Measurements from ENCODE around the gene MAP2K7.
A peak's percentile ranks its signal among the peaks of the same experiment; 100 is the strongest.
"Not testable (repeated sequence)": the region's sequence is repeated elsewhere in the genome, so short reads cannot be mapped to it uniquely, and the experiment has no call there.

The MAP2K7 gene

DNA sequence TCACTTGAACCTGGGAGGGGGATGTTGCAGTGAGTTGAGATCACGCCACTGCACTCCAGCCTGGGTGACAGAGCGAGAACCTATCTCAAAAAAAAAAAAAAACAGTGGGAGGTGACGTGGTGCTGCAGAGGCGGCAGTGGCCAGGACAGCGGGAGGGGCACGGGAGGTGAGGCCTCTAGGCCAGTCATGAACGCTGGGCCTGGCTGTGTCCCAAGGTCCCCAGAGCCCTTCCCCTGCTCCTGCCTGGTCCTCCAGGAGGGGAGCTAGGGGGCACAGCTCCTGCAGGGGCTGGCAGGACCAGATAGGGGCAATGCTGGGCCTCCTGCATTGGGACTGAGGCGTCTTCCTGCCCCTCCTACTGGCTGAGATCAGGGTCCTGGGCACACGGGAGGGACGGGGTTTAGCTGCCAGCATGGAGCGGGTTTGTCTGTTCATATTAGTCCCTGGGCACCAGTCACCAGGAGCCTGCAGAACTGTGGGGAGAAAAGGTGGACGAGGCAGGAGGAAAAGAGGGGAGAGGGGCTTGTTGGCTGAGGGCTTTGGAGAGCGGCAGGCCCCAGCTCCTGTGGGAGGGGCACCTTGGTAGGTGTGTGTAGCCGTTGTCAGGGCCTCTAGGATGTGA, 4.5 kb downstream of the MAP2K7 start:
- no peak for DNase-seq (ENCODE audit: low read depth)

- no peak for DNase-seq (ENCODE audit: low read depth)
Observed at GRCh38 chr19:7908742-7909461, 5.2 kb downstream of the MAP2K7 start.

DNA sequence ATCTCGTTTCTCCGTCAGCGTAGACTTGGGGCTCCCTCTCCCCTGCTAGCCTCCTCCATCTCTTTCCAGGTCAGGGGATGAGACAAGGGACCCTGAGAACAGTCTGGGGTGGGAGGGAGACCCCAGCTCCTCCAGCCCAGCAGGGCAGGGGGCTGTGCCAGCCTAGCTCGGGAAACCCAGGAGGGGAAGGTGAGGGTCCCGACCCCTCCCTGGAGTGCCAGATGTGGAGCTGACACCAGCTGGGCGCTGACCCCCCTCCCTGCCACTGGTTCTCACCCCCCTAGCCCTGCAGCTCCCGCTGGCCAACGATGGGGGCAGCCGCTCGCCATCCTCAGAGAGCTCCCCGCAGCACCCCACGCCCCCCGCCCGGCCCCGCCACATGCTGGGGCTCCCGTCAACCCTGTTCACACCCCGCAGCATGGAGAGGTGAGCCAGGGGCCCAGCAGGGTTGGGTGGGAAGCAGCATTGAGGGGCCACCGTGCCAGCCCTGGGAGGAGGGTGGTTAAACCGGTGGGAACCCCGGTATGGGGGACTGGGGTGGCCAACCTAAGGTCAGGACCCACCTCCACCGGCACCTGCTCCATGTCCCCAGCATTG, 5.9 kb downstream of the MAP2K7 start:
- no peak for DNase-seq (ENCODE audit: low read depth)

DNA sequence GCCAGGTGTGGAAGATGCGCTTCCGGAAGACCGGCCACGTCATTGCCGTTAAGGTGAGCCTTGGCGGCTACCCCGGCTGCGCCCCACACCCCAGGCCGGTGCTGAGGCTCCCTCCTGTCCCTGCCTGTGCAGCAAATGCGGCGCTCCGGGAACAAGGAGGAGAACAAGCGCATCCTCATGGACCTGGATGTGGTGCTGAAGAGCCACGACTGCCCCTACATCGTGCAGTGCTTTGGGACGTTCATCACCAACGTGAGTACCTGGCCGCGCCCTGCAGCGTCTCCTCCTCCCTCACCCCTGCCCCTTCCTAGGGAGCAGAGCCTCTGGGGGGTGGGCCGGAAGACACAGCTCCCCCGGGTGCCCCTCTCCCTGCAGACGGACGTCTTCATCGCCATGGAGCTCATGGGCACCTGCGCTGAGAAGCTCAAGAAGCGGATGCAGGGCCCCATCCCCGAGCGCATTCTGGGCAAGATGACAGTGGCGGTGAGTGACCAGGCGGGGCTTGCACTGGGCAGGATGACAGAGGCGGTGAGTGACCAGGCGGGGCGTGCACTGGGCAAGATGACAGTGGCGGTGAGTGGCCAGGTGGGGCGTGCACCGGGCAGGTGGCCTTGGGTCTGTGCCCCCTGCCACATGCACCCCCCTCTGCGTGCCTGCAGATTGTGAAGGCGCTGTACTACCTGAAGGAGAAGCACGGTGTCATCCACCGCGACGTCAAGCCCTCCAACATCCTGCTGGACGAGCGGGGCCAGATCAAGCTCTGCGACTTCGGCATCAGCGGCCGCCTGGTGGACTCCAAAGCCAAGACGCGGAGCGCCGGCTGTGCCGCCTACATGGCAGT, 6.9 kb downstream of the MAP2K7 start:
- DNase-seq (ENCODE audit: low read depth): no peak

DNA sequence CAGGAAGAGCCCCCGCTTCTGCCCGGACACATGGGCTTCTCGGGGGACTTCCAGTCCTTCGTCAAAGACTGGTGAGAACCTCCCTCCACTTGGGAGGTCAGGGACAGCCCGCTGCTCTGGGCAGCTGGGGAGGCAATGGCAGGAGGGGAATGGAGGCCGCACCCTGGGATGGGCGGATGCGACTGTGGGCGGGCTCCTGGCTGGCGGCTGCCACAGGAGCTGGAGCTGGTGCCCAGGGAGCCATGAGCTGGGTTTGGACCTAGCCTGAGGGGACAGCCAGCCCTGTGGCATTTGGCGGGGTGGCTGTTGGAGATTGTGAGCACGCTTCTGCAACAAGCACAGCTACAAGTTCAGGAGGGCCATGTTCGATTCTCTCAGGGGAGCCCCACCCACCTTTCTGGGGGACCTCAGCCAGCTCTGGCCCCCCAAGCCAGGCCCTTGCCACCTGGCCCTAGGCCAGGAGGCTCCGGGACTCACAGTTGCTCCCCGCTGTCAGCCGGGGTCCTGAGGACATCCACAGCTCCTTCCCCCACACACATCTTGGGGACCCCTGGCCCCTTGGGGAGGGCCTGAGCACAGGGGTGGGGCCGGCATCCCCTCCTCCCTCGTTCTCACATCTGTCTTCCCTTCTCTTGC, 7.9 kb downstream of the MAP2K7 start:
- no peak for DNase-seq (ENCODE audit: low read depth)

GRCh38 chr19:7912144-7912696, 8.5 kb downstream of the MAP2K7 start:
- DNase-seq (ENCODE audit: low read depth): no peak

GRCh38 chr19:7912697-7913564, 9.3 kb downstream of the MAP2K7 start:
- DNase-seq (ENCODE audit: low read depth): no peak

- no peak for DNase-seq (ENCODE audit: low read depth)
Observed at GRCh38 chr19:7913652-7914051, 10.0 kb downstream of the MAP2K7 start.

- no peak for DNase-seq (ENCODE audit: low read depth)
Observed at GRCh38 chr19:7914099-7914498, 10.4 kb downstream of the MAP2K7 start.

- no peak for DNase-seq (ENCODE audit: low read depth)
Observed at GRCh38 chr19:7914598-7915045, 10.9 kb downstream of the MAP2K7 start, which contains the start of gene TGFBR3L. Gene TGFBR3L (plus strand): TSS chr19:7914830.

DNA sequence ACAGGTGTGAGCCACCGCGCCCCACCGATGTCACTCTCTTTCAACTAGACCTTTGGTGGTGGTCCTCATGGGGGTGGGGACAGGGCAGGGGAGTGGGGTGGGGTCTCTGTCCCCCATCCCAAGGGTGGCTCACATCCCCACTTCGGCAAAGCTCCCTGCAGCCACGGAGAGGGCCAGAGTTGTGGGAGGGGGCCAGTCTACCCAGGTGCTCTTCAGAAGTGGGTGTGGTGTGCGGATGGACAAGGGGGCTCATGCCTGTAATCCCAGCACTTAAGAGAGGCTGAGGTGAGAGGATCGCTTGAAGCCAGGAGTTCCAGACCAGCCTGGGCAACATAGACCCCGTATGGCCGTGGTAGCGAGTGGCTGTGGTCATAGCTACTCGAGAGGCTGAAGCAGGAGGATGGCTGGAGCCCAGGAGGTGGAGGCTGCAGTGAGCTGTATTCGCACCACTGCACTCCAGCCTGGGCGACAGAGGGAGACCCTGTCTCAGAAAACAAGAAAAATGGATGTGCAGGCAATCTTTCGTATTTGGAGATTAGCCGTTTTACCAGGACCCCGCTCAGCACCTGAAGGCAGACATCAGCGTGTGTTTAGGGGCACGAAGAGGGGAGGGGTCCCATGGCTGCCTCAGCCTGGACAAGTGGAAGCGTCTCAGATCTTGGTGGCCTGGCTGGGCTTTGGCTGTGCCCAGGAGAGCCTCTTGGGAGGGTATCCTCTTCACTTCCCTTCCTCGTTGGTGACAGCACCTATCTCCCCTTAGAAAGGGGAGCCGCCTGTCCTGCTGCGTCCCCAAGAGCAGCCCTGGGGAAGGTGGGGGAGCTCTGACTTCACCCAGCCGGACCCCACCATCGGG, 11.8 kb downstream of the MAP2K7 start:
- DNase-seq (ENCODE audit: low read depth): no peak

GRCh38 chr19:7916103-7916954, 12.7 kb downstream of the MAP2K7 start:
- peak; percentile 38 for DNase-seq (ENCODE audit: low read depth)

DNA sequence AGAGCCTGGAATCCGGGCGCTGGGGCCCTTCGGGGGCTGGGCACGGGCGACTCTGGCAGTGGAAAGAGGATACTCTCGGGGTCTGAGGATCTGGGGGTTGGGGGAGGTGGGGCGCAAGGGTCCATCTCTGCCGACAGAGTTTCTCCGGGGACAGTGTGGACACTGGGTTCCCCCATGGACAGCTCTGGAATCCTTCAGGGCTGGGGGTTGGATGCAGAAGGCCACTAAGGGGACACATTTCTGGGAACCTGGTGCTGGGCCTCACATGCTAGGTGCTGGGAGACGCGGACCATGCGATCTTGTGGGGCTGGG, 13.2 kb downstream of the MAP2K7 start:
- DNase-seq (ENCODE audit: low read depth): no peak

- peak; percentile 36 for DNase-seq (ENCODE audit: low read depth)
Observed at GRCh38 chr19:7917267-7918061, 13.8 kb downstream of the MAP2K7 start.

DNA sequence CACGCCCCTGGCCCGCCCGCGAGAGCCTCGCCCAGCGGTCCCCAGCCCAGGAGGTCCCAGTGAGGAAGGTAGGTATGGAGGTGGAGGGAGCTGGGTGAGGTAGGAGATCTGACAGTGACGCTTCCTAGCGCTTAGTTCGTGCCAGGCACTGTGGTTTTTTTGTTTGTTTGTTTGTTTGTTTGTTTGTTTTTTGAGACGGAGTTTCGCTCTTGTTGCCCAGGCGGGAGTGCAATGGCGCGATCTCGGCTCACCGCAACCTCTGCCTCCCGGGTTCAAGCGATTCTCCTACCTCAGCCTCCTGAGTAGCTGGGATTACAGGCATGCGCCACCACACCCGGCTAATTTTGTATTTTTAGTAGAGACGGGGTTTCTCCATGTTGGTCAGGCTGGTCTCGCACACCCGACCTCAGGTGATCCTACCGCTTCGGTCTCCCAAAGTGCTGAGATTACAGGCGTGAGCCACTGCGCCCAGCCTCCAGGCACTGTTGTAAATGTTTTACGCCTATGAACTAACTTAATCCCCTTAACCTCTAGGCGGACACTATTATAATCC, 14.5 kb downstream of the MAP2K7 start:
- DNase-seq (ENCODE audit: low read depth): not testable (repeated sequence)

- DNase-seq (ENCODE audit: low read depth): no peak
Observed at GRCh38 chr19:7918615-7919421, 15.1 kb downstream of the MAP2K7 start.
